ENCODE results near the gene EPB41L4B.

Gene EPB41L4B

DNA sequence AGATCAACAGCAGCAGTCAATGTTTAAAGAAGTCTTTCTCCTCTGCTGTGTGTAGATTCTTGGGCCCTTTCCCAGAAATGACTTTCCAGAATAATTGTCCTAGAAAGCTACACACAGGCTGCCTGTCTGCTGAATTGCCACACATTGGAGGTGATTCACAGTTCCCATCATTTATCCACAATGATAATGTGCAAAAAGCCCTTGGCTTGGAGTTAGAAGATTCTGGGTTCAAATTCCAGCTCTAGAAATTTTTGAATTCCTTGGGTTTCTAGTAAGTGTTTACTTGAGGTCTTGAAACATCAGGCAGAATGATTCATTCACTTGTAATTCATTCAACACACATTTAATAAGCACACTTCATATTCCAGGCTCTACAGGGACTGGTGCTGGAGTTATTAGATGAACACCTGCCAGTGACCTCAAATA is 28.6 kb upstream of the EPB41L4B start:
- no peak overlapping the region for H2AFZ ChIP-seq (ENCODE audit: low read length)
- H3K4me1 ChIP-seq (ENCODE audit: insufficient read depth, low read length, severe bottlenecking), result no peaks in the 10 kb centered on the region
- no peaks in the 10 kb centered on the region for H3K27me3 ChIP-seq (ENCODE audit: insufficient read depth, low read length)
- H3F3A ChIP-seq (ENCODE audit: insufficient read depth, low read length), result no peaks in the 10 kb centered on the region
- H3K36me3 ChIP-seq (ENCODE audit: insufficient read depth, low read length), result no peaks in the 10 kb centered on the region
- H3K9ac ChIP-seq (ENCODE audit: low read length), result no peak overlapping the region
- H4K20me1 ChIP-seq (ENCODE audit: insufficient read depth, low read length), result no peaks in the 10 kb centered on the region
- no peak overlapping the region for H3K4me3 ChIP-seq (ENCODE audit: low read depth, low read length, poor library complexity, severe bottlenecking)
- TF ChIP-seq EZH2 (IDR thresholded peaks at IDR 0.05; ENCODE audit: borderline replicate concordance, low read length), result no peak
- TF ChIP-seq, protein P1, sequence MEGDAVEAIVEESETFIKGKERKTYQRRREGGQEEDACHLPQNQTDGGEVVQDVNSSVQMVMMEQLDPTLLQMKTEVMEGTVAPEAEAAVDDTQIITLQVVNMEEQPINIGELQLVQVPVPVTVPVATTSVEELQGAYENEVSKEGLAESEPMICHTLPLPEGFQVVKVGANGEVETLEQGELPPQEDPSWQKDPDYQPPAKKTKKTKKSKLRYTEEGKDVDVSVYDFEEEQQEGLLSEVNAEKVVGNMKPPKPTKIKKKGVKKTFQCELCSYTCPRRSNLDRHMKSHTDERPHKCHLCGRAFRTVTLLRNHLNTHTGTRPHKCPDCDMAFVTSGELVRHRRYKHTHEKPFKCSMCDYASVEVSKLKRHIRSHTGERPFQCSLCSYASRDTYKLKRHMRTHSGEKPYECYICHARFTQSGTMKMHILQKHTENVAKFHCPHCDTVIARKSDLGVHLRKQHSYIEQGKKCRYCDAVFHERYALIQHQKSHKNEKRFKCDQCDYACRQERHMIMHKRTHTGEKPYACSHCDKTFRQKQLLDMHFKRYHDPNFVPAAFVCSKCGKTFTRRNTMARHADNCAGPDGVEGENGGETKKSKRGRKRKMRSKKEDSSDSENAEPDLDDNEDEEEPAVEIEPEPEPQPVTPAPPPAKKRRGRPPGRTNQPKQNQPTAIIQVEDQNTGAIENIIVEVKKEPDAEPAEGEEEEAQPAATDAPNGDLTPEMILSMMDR (IDR thresholded peaks at IDR 0.05; ENCODE audit: low read length), result no peak
- H3K27ac ChIP-seq (ENCODE audit: low read depth, low read length, poor library complexity, severe bottlenecking), result no peak overlapping the region
- H3K4me2 ChIP-seq (ENCODE audit: low read length), result no peak overlapping the region
- no peaks in the 10 kb centered on the region for H3K9me2 ChIP-seq (ENCODE audit: low read depth, low read length)
- no peaks in the 10 kb centered on the region for H3K79me2 ChIP-seq (ENCODE audit: insufficient read depth, low read length)
- H3K9me3 ChIP-seq (ENCODE audit: low read length), result no peaks in the 10 kb centered on the region

GRCh38 chr9:109346904-109347303 is 26.0 kb upstream of the EPB41L4B start:
- H3K4me2 ChIP-seq (ENCODE audit: low read length), result no peak overlapping the region
- no peaks in the 10 kb centered on the region for H3K36me3 ChIP-seq (ENCODE audit: insufficient read depth, low read length)
- TF ChIP-seq, protein P1 (IDR thresholded peaks at IDR 0.05; ENCODE audit: low read length), result no peak
- no peak for TF ChIP-seq EZH2 (IDR thresholded peaks at IDR 0.05; ENCODE audit: borderline replicate concordance, low read length)
- no peaks in the 10 kb centered on the region for H3K4me1 ChIP-seq (ENCODE audit: insufficient read depth, low read length, severe bottlenecking)
- no peaks in the 10 kb centered on the region for H3K27me3 ChIP-seq (ENCODE audit: insufficient read depth, low read length)
- no peak overlapping the region for H3K27ac ChIP-seq (ENCODE audit: low read depth, low read length, poor library complexity, severe bottlenecking)
- no peaks in the 10 kb centered on the region for H3K9me2 ChIP-seq (ENCODE audit: low read depth, low read length)
- H3K9ac ChIP-seq (ENCODE audit: low read length), result no peak overlapping the region
- H3F3A ChIP-seq (ENCODE audit: insufficient read depth, low read length), result no peaks in the 10 kb centered on the region
- H2AFZ ChIP-seq (ENCODE audit: low read length), result no peak overlapping the region
- H3K4me3 ChIP-seq (ENCODE audit: low read depth, low read length, poor library complexity, severe bottlenecking), result no peak overlapping the region
- H4K20me1 ChIP-seq (ENCODE audit: insufficient read depth, low read length), result no peaks in the 10 kb centered on the region
- no peaks in the 10 kb centered on the region for H3K9me3 ChIP-seq (ENCODE audit: low read length)
- H3K79me2 ChIP-seq (ENCODE audit: insufficient read depth, low read length), result no peaks in the 10 kb centered on the region

DNA sequence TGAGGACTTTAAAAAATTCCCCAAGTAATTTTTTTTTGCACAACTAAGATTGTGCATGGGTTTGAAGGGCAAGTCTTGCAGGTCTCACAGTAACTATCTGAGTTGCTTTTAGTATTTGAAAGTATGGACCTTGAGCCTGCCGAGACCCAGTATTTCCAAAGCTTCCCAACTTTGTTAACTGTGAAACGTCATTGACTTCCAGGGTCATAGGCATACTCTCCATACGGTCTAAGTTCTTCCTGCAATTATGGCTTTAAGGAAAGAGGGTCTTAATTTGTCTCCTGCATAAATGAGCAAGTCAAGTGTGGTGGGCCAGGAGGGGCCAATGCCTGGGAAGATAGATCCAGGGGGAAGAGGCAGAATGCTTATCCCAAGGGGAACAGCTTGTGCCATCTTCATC is 24.0 kb upstream of the EPB41L4B start:
- TF ChIP-seq, protein P1 (IDR thresholded peaks at IDR 0.05; ENCODE audit: low read length), result no peak
- TF ChIP-seq EZH2 (IDR thresholded peaks at IDR 0.05; ENCODE audit: borderline replicate concordance, low read length), result no peak
- no peak overlapping the region for H3K4me2 ChIP-seq (ENCODE audit: low read length)
- H3F3A ChIP-seq (ENCODE audit: insufficient read depth, low read length), result no peaks in the 10 kb centered on the region
- no peaks in the 10 kb centered on the region for H3K27me3 ChIP-seq (ENCODE audit: insufficient read depth, low read length)
- H3K9me3 ChIP-seq (ENCODE audit: low read length), result no peaks in the 10 kb centered on the region
- no peaks in the 10 kb centered on the region for H3K36me3 ChIP-seq (ENCODE audit: insufficient read depth, low read length)
- no peaks in the 10 kb centered on the region for H3K79me2 ChIP-seq (ENCODE audit: insufficient read depth, low read length)
- no peaks in the 10 kb centered on the region for H4K20me1 ChIP-seq (ENCODE audit: insufficient read depth, low read length)
- H2AFZ ChIP-seq (ENCODE audit: low read length), result no peak overlapping the region
- no peaks in the 10 kb centered on the region for H3K9me2 ChIP-seq (ENCODE audit: low read depth, low read length)
- no peak overlapping the region for H3K27ac ChIP-seq (ENCODE audit: low read depth, low read length, poor library complexity, severe bottlenecking)
- no peak overlapping the region for H3K4me3 ChIP-seq (ENCODE audit: low read depth, low read length, poor library complexity, severe bottlenecking)
- no peaks in the 10 kb centered on the region for H3K4me1 ChIP-seq (ENCODE audit: insufficient read depth, low read length, severe bottlenecking)
- H3K9ac ChIP-seq (ENCODE audit: low read length), result no peak overlapping the region

Data from OCI-LY1 (cell line).